HepG2 (cell line): ENCODE results near the gene BPIFB4. TPM values are rescaled to one million over a fixed set of nuclear protein-coding genes. Genes with fewer than 3 reads are reported as not detected.
A peak's percentile ranks its signal among the peaks of the same experiment; 100 is the strongest.

Source experiments
- CEBPG ChIP-seq: IDR thresholded peaks from 2 replicates; pipeline ENCODE4 v1.6.1; 2016
- ELF4 ChIP-seq: sonication (generic); formaldehyde crosslinking; IDR thresholded peaks from 2 replicates; pipeline ENCODE4 v1.5.0; 2020; ENCODE audit warnings: missing genetic modification reagents, mild to moderate bottlenecking, moderate library complexity, borderline replicate concordance
- HOXA3 ChIP-seq: sonication (generic); formaldehyde crosslinking; IDR thresholded peaks from 2 replicates; pipeline ENCODE4 v1.5.0; 2020; ENCODE audit warnings: missing genetic modification reagents
- KLF16 ChIP-seq, 2 experiments: sonication (generic) in 1 of 2; formaldehyde crosslinking in 1 of 2; IDR thresholded peaks; 2 replicates each; pipeline versions ENCODE4 v1.6.1 to v1.8.0; 2016 to 2023; ENCODE audit warnings: missing genetic modification reagents in 2 of 2, missing compliant biosample characterization in 1 of 2
- KLF9 ChIP-seq: IDR thresholded peaks from 2 replicates; pipeline ENCODE4 v1.6.1; 2016; ENCODE audit warnings: low read depth
- MIER2 ChIP-seq: IDR thresholded peaks from 2 replicates; pipeline ENCODE4 v1.6.1; 2016; ENCODE audit warnings: missing biosample characterization, missing genetic modification reagents
- MIXL1 ChIP-seq: IDR thresholded peaks from 2 replicates; pipeline ENCODE4 v1.6.1; 2016
- MNT ChIP-seq: fragments of 450-650 bp; IDR thresholded peaks from 2 replicates; pipeline ENCODE4 v1.6.1; 2016
- SOX5 ChIP-seq: IDR thresholded peaks from 2 replicates; pipeline ENCODE4 v1.6.1; 2016; ENCODE audit warnings: borderline replicate concordance
- TEAD3 ChIP-seq: optimal IDR thresholded peaks from 2 replicates; pipeline ENCODE3; 2016; ENCODE audit warnings: borderline replicate concordance
- TSC22D2 ChIP-seq: sonication (generic); formaldehyde crosslinking; IDR thresholded peaks from 2 replicates; pipeline ENCODE4 v1.5.1; 2020; ENCODE audit warnings: missing genetic modification reagents, mild to moderate bottlenecking, borderline replicate concordance
- ZBTB43 ChIP-seq: sonication (generic); formaldehyde crosslinking; conservative IDR thresholded peaks from 2 replicates; pipeline ENCODE4 v1.4.0; 2020; ENCODE audit warnings: missing genetic modification reagents
- ZMYM2 ChIP-seq: sonication (generic); formaldehyde crosslinking; IDR thresholded peaks from 2 replicates; pipeline ENCODE4 v1.8.0; 2022; ENCODE audit warnings: mild to moderate bottlenecking, missing genetic modification reagents
- ZNF350 ChIP-seq: sonication (generic); formaldehyde crosslinking; IDR thresholded peaks from 2 replicates; pipeline ENCODE4 v1.4.0; 2020; ENCODE audit warnings: mild to moderate bottlenecking, low read depth, missing genetic modification reagents, borderline replicate concordance
- ZNF746 ChIP-seq: sonication (generic); formaldehyde crosslinking; IDR thresholded peaks from 2 replicates; pipeline ENCODE4 v1.8.0; 2022; ENCODE audit warnings: mild to moderate bottlenecking, missing genetic modification reagents
- ZNF792 ChIP-seq: IDR thresholded peaks from 2 replicates; pipeline ENCODE4 v1.6.1; 2016
- ZNF883 ChIP-seq: sonication (generic); formaldehyde crosslinking; IDR thresholded peaks from 2 replicates; pipeline ENCODE4 v1.5.1; 2020; ENCODE audit warnings: mild to moderate bottlenecking, missing genetic modification reagents; ENCODE audit errors: not compliant biosample characterization
- polyA plus RNA-seq, 8 experiments: library from polyadenylated mRNA; depleted of rRNA in 3 of 8; stranded (reverse) in 7 of 8; unstranded in 1 of 8; fragments of >200 nt; fragmentation: Illumina TruSeq in 4 of 8; extraction: Trizol in 4 of 8; gene quantifications; 2 replicates each; pipeline versions ENCODE4 v1.2.1 to v1.2.3, GENCODE V29; 2011 to 2016; ENCODE audit warnings: low read depth in 4 of 8, missing spikeins in 1 of 8, mixed read lengths in 1 of 8; ENCODE audit not compliant: insufficient read depth in 1 of 8
- total RNA-seq, 5 experiments: library from RNA; depleted of rRNA; stranded (reverse); fragments of >200 nt; fragmentation: Illumina TruSeq; extraction: Trizol; gene quantifications; 2 replicates each; pipeline ENCODE4 v1.2.3, GENCODE V29; 2016; ENCODE audit warnings: low read depth in 1 of 5
- TF ChIP-seq, protein P1 (sequence below): sonication (generic); formaldehyde crosslinking; IDR thresholded peaks from 2 replicates; pipeline ENCODE4 v1.4.0; 2020; ENCODE audit warnings: missing genetic modification reagents
- TF ChIP-seq, protein P2 (sequence below): sonication (generic); formaldehyde crosslinking; IDR thresholded peaks from 2 replicates; pipeline ENCODE4 v1.5.0; 2020; ENCODE audit warnings: mild to moderate bottlenecking, missing genetic modification reagents, moderate library complexity
- TF ChIP-seq, protein P3 (sequence below): sonication (generic); formaldehyde crosslinking; IDR thresholded peaks from 2 replicates; pipeline ENCODE4 v1.9.0; 2022; ENCODE audit warnings: missing genetic modification reagents, mild to moderate bottlenecking, borderline replicate concordance
- TF ChIP-seq, protein P4 (sequence below): sonication (generic); formaldehyde crosslinking; IDR thresholded peaks from 2 replicates; pipeline ENCODE4 v1.5.0; 2020; ENCODE audit warnings: mild to moderate bottlenecking, missing genetic modification reagents

BPIFB4 gene
- total and polyA plus RNA-seq, 2 of the 13 experiments (the other 11 are each of a cell fraction or from before 2014, with no cell fraction given): 0.09 TPM; not detected in 1

GRCh38 chr20:33095902-33096584 lies 16.6 kb downstream of the BPIFB4 start (continued):
- TF ChIP-seq ZBTB43 (CRISPR knock-in tag): peak; percentile 73; the same call in 1 of the 2 replicates
- TF ChIP-seq ZMYM2 (CRISPR knock-in tag): peak; percentile 18; the same call in 1 of the 2 replicates
- TF ChIP-seq ZNF350: peak; percentile 59; the same call in 1 of the 2 replicates
- peak; percentile 63 for TF ChIP-seq SOX5 (CRISPR knock-in tag)
- TF ChIP-seq TSC22D2 (CRISPR knock-in tag): peak; percentile 88; the same call in 1 of the 2 replicates
- TF ChIP-seq ZNF746 (CRISPR knock-in tag): peak; percentile 58; the same call in 1 of the 2 replicates
- TF ChIP-seq KLF16 (CRISPR knock-in tag; IDR thresholded peaks at IDR 0.05): peak in 1 of 2 experiments; percentile 80; a peak in 1 of 4 replicates
- TF ChIP-seq ELF4 (CRISPR knock-in tag): 0 out of 2 replicates have a peak, but pooled peaks have one; percentile 26
- TF ChIP-seq MIXL1: peak; percentile 91
- TF ChIP-seq, protein P1, sequence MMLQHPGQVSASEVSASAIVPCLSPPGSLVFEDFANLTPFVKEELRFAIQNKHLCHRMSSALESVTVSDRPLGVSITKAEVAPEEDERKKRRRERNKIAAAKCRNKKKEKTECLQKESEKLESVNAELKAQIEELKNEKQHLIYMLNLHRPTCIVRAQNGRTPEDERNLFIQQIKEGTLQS (CRISPR knock-in tag): peak; percentile 45; the same call in 1 of the 2 replicates
- 0 out of 2 replicates have a peak, but pooled peaks have one; percentile 61 for TF ChIP-seq KLF9
- peak; percentile 90 for TF ChIP-seq MIER2 (CRISPR knock-in tag)
- TF ChIP-seq, protein P2, sequence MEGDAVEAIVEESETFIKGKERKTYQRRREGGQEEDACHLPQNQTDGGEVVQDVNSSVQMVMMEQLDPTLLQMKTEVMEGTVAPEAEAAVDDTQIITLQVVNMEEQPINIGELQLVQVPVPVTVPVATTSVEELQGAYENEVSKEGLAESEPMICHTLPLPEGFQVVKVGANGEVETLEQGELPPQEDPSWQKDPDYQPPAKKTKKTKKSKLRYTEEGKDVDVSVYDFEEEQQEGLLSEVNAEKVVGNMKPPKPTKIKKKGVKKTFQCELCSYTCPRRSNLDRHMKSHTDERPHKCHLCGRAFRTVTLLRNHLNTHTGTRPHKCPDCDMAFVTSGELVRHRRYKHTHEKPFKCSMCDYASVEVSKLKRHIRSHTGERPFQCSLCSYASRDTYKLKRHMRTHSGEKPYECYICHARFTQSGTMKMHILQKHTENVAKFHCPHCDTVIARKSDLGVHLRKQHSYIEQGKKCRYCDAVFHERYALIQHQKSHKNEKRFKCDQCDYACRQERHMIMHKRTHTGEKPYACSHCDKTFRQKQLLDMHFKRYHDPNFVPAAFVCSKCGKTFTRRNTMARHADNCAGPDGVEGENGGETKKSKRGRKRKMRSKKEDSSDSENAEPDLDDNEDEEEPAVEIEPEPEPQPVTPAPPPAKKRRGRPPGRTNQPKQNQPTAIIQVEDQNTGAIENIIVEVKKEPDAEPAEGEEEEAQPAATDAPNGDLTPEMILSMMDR: peak; percentile 100
- TF ChIP-seq, protein P3, sequence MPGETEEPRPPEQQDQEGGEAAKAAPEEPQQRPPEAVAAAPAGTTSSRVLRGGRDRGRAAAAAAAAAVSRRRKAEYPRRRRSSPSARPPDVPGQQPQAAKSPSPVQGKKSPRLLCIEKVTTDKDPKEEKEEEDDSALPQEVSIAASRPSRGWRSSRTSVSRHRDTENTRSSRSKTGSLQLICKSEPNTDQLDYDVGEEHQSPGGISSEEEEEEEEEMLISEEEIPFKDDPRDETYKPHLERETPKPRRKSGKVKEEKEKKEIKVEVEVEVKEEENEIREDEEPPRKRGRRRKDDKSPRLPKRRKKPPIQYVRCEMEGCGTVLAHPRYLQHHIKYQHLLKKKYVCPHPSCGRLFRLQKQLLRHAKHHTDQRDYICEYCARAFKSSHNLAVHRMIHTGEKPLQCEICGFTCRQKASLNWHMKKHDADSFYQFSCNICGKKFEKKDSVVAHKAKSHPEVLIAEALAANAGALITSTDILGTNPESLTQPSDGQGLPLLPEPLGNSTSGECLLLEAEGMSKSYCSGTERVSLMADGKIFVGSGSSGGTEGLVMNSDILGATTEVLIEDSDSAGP (CRISPR knock-in tag): peak; percentile 24; the same call in 1 of the 2 replicates
- TF ChIP-seq HOXA3 (CRISPR knock-in tag): peak; percentile 42; the same call in 1 of the 2 replicates
- TF ChIP-seq, protein P4, sequence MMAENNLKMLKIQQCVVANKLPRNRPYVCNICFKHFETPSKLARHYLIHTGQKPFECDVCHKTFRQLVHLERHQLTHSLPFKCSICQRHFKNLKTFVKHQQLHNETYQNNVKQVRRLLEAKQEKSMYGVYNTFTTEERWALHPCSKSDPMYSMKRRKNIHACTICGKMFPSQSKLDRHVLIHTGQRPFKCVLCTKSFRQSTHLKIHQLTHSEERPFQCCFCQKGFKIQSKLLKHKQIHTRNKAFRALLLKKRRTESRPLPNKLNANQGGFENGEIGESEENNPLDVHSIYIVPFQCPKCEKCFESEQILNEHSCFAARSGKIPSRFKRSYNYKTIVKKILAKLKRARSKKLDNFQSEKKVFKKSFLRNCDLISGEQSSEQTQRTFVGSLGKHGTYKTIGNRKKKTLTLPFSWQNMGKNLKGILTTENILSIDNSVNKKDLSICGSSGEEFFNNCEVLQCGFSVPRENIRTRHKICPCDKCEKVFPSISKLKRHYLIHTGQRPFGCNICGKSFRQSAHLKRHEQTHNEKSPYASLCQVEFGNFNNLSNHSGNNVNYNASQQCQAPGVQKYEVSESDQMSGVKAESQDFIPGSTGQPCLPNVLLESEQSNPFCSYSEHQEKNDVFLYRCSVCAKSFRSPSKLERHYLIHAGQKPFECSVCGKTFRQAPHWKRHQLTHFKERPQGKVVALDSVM (CRISPR knock-in tag): 0 out of 2 replicates have a peak, but pooled peaks have one; percentile 24
- 0 out of 2 replicates have a peak, but pooled peaks have one; percentile 43 for TF ChIP-seq ZNF792 (CRISPR knock-in tag)
- TF ChIP-seq TEAD3: peak; percentile 87
- peak; percentile 60 for TF ChIP-seq CEBPG (CRISPR knock-in tag)
- peak; percentile 47 for TF ChIP-seq ZNF883 (CRISPR knock-in tag)
- peak; percentile 95 for TF ChIP-seq MNT
